Common myeloid progenitor, CD34-positive (primary cell): Measurements from ENCODE around the gene MCF2L.

Source experiments
- CTCF ChIA-PET: fragments of 350-600 bp; sonication (Branson Sonifier 250); formaldehyde crosslinking; loops from one replicate; lab custom pipeline; 2021; ENCODE audit warnings: antibody characterized with exemption; lab: Charles Lee
- POLR2A ChIA-PET: fragments of 350-600 bp; sonication (Branson Sonifier 250); formaldehyde crosslinking; loops from one replicate; lab custom pipeline; 2021; ENCODE audit warnings: antibody characterized with exemption; lab: Charles Lee
- DNase-seq, 3 donors: peaks; one replicate each; pipeline versions ENCODE4 v3.0.0 to v3.0.0-alpha.2; 2013
- H3K27ac ChIP-seq, 2 experiments: 1 replicate in 1 of 2; 2 replicates in 1 of 2; pipeline ENCODE4 v1.7.0; 2013; ENCODE audit warnings: inconsistent platforms in 2 of 2, low read length in 2 of 2, mild to moderate bottlenecking in 2 of 2, low read depth in 1 of 2, moderate library complexity in 1 of 2; ENCODE audit not compliant: severe bottlenecking in 2 of 2, insufficient read depth in 1 of 2, poor library complexity in 1 of 2
- H3K27me3 ChIP-seq, 5 experiments: replicated peaks in 2 of 5; 1 replicate in 3 of 5; 2 replicates in 2 of 5; pipeline versions ENCODE4 v1.6.1 to v1.7.0; 2013; ENCODE audit warnings: low read length in 4 of 5, mild to moderate bottlenecking in 2 of 5, moderate library complexity in 2 of 5, inconsistent platforms in 1 of 5; ENCODE audit not compliant: insufficient read depth in 5 of 5, control insufficient read depth in 4 of 5
- H3K36me3 ChIP-seq, 4 experiments: 1 replicate in 2 of 4; 2 replicates in 2 of 4; pipeline versions ENCODE4 v1.6.1 to v1.7.0; 2013; ENCODE audit warnings: low read length in 3 of 4, control low read depth in 1 of 4, mild to moderate bottlenecking in 1 of 4; ENCODE audit not compliant: control insufficient read depth in 4 of 4, insufficient read depth in 4 of 4
- H3K4me1 ChIP-seq, 4 experiments: 1 replicate in 3 of 4; 2 replicates in 1 of 4; pipeline versions ENCODE4 v1.6.1 to v1.7.1; 2013; ENCODE audit warnings: low read length in 3 of 4, mild to moderate bottlenecking in 3 of 4, control low read depth in 1 of 4, inconsistent platforms in 1 of 4, moderate library complexity in 1 of 4; ENCODE audit not compliant: control insufficient read depth in 4 of 4, insufficient read depth in 4 of 4; ENCODE audit errors: control extremely low read depth in 1 of 4
- H3K4me3 ChIP-seq, 7 experiments: 1 replicate in 4 of 7; 2 replicates in 3 of 7; pipeline versions ENCODE4 v1.5.1 to v1.7.0; 2013; ENCODE audit warnings: mild to moderate bottlenecking in 7 of 7, low read length in 6 of 7, moderate library complexity in 6 of 7, inconsistent platforms in 2 of 7, low read depth in 2 of 7, control low read depth in 1 of 7; ENCODE audit not compliant: insufficient read depth in 4 of 7, control insufficient read depth in 1 of 7; ENCODE audit errors: extremely low read depth in 1 of 7
- H3K9me3 ChIP-seq, 5 experiments: 1 replicate in 4 of 5; 2 replicates in 1 of 5; pipeline versions ENCODE4 v1.6.1 to v1.7.1; 2013; ENCODE audit warnings: low read length in 4 of 5, mild to moderate bottlenecking in 2 of 5, inconsistent platforms in 1 of 5, low read depth in 1 of 5, moderate library complexity in 1 of 5; ENCODE audit not compliant: control insufficient read depth in 4 of 5, insufficient read depth in 2 of 5; ENCODE audit errors: control extremely low read depth in 1 of 5
- WGBS: methylation state at CpG from one replicate; pipeline ENCODE4 v1.1.5; 2013; ENCODE audit not compliant: insufficient coverage; 5-methylcytosine and 5-hydroxymethylcytosine counted together

The MCF2L gene

GRCh38 chr13:113090415-113090770 lies 121.4 kb downstream of the MCF2L start:
- DNase-seq, result no peak
- Histone ChIP-seq H3K36me3 (no peaks in the 10 kb centered on the region), H3K27me3 (no peaks in the 10 kb centered on the region), H3K27ac (no peak overlapping the region), H3K4me1 (no peaks in the 10 kb centered on the region), H3K4me3 (no peak overlapping the region), H3K9me3 (no peaks in the 10 kb centered on the region)
- CTCF ChIA-PET, result interaction anchor here (0.7 kb wide), 1 partner anchor 150 kb away, joined by 3 read pairs; no protein-coding TSS in a partner anchor
- POLR2A ChIA-PET, result no interaction called here
- 91% methylated on average over 11 of the region's 13 CpGs for WGBS

GRCh38 chr13:113090806-113091205 lies 121.8 kb downstream of the MCF2L start:
- H3K9me3 ChIP-seq, result no peaks in the 10 kb centered on the region
- CTCF ChIA-PET, result interaction anchor here (0.7 kb wide), 1 partner anchor 150 kb away, joined by 3 read pairs; no protein-coding TSS in a partner anchor
- no peaks in the 10 kb centered on the region for H3K27me3 ChIP-seq
- H3K4me1 ChIP-seq, result no peaks in the 10 kb centered on the region
- POLR2A ChIA-PET, result no interaction called here
- H3K36me3 ChIP-seq, result no peaks in the 10 kb centered on the region
- no peak for DNase-seq
- H3K27ac ChIP-seq, result no peak overlapping the region
- WGBS, result 96% methylated on average over 23 of the region's 24 CpGs
- no peak overlapping the region for H3K4me3 ChIP-seq

DNA sequence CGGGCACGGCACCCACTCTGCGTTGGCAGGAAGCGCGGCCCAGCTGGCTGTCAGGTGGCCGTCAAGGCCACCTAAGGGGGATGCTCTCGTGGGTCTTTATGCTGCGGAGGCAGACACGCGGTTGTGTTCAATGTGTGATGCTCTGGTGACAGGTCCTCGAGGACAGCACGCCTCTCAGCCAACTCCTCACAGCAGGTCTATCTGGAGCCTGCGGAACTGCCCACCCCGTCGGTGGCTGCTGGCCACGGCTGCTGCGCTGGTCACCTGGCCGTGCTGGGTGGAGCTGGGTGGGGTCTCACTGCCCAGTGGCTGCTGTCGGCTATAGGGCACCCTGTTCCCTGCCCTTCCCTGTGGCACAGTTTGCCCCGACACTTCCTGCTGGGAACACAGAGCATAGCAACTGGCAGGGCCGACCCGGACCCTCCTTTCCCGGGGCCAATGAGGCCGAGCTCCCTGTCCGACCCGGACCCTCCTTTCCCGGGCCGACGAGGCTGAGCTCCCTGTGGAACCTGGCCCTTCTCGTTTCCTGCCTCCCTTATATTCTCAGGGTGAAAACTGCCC lies 122.3 kb downstream of the MCF2L start:
- Histone ChIP-seq H3K4me1 (no peaks in the 10 kb centered on the region), H3K36me3 (no peaks in the 10 kb centered on the region), H3K27me3 (no peaks in the 10 kb centered on the region), H3K27ac (no peak overlapping the region), H3K4me3 (no peak overlapping the region), H3K9me3 (no peaks in the 10 kb centered on the region)
- CTCF ChIA-PET, result no interaction called here
- POLR2A ChIA-PET, result no interaction called here
- 94% methylated on average over 26 of the region's 30 CpGs for WGBS
- DNase-seq, result no peak

DNA sequence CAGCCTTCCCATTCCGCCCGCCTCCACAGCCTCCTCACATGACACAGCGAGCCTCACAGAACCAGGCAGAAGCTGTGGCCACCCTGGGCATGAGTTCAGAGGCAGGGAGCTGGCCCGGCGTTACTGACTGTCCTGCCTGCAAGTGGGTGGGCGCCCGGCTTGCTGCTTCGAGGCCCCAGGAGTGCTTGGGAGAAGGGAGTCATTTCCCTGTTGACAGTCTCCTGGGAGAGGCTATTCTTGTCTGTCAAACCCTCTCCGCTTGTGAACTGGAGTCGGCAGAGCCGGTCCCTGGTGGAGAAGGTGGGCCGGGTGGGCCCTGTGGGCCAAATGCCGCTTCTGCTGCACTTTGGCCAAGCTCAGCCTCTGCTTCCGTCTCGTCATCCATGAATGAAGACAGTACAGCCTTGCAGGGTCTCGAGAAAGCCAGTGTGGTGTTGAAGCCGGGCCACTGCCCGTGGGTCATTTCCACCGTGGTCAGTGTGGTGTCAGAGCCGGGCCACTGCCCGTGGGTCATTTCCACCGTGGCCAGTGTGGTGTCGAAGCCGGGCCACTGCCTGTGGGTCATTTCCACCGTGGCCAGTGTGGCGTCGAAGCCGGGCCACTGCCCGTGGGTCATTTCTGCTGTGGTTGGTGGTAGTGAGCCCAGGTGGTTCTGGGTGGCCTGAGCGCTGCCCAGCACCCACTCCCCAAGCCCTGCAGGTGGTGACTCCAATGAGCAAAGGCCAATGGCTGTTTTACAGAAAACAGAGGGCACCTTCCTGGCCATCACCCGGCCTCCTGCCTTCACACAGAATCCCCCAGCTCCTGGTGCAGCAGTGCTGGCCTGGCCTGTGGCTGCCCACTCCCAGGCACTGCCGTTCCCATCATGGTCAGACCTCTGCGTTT lies 123.1 kb downstream of the MCF2L start:
- no peak overlapping the region for H3K27ac ChIP-seq
- H3K36me3 ChIP-seq, result no peaks in the 10 kb centered on the region
- POLR2A ChIA-PET, result no interaction called here
- DNase-seq, result no peak
- H3K27me3 ChIP-seq, result no peaks in the 10 kb centered on the region
- no peaks in the 10 kb centered on the region for H3K4me1 ChIP-seq
- H3K4me3 ChIP-seq, result no peak overlapping the region
- CTCF ChIA-PET, result no interaction called here
- H3K9me3 ChIP-seq, result no peaks in the 10 kb centered on the region
- 96% methylated on average over 29 of the region's 33 CpGs for WGBS

DNA sequence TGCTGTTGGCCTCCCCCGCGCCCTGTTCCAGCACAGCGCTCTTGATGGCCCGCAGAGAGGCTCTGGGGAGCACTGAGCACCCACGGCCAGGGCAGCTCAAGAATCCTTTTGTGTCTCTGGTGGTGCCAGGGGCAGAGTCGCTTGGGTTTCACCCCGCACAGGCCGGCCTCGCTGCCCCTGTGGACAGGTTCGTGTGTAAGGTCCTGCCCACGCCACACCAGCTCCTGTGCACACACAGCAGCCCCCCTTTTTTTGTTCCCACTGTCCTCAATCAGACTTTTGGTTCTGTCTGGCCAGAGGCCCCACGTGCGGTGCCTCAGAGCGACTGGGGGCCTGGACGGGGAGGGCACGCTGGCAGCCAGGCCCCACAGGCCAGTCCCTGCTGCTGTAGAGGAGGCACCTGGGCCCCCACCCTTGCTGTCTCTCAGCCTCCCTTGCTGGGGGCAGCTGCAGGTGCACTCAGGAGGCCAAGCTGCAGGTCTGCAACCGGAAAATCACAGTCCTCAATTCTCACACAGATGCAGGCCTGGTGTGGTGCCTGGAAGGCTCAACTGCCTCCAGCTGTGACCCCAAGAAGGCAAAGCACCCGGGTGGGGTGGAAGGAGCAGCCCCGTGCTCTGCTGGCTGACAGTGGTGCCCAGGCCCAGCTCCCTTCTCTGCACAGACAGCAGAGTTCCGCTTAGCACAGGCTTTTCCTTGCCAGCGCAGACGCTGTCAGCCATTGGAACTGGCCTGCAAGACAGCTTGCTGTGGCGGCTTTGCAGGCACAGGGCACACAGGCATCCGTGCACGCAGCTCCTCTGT lies 124.0 kb downstream of the MCF2L start:
- Histone ChIP-seq H3K27ac (no peak overlapping the region), H3K9me3 (no peaks in the 10 kb centered on the region), H3K4me3 (no peak overlapping the region), H3K36me3 (no peaks in the 10 kb centered on the region), H3K27me3 (no peaks in the 10 kb centered on the region), H3K4me1 (no peaks in the 10 kb centered on the region)
- ChIA-PET CTCF (no interaction called here), POLR2A (no interaction called here)
- 98% methylated on average over 23 of the region's 25 CpGs for WGBS
- DNase-seq, result no peak

- H3K27me3 ChIP-seq, result no peaks in the 10 kb centered on the region
- no peak overlapping the region for H3K27ac ChIP-seq
- H3K4me3 ChIP-seq, result no peak overlapping the region
- no peaks in the 10 kb centered on the region for H3K9me3 ChIP-seq
- 92% methylated on average over 24 of the region's 29 CpGs for WGBS
- ChIA-PET CTCF (no interaction called here), POLR2A (no interaction called here)
- H3K36me3 ChIP-seq, result no peaks in the 10 kb centered on the region
- H3K4me1 ChIP-seq, result no peaks in the 10 kb centered on the region
- DNase-seq, result no peak
Observed at GRCh38 chr13:113093580-113094409, 124.8 kb downstream of the MCF2L start.
